Liver (tissue), 9 donors: ENCODE results near the gene SMARCA1. TPM values are rescaled to one million over a fixed set of nuclear protein-coding genes. Genes with fewer than 3 reads are reported as not detected.
"Not testable (repeated sequence)": the region's sequence is repeated elsewhere in the genome, so short reads cannot be mapped to it uniquely, and the experiment has no call there.

Source experiments
- DNase-seq: peaks from one replicate; pipeline ENCODE4 v3.0.0-alpha.2; 2017; ENCODE audit warnings: low spot score
- H3K27ac ChIP-seq, 2 donors: one replicate each; pipeline ENCODE4 v1.7.0; 2013; ENCODE audit warnings: inconsistent platforms in 2 of 2, low read length in 2 of 2, control low read depth in 1 of 2, low read depth in 1 of 2, mild to moderate bottlenecking in 1 of 2
- H3K27me3 ChIP-seq, 4 donors: one replicate each; pipeline versions ENCODE4 v1.6.1 to v1.7.0; 2013; ENCODE audit warnings: low read length in 3 of 4, inconsistent platforms in 1 of 4, mild to moderate bottlenecking in 1 of 4, moderate library complexity in 1 of 4; ENCODE audit not compliant: control insufficient read depth in 4 of 4, insufficient read depth in 4 of 4
- H3K36me3 ChIP-seq, 4 donors: one replicate each; pipeline versions ENCODE4 v1.6.1 to v1.7.0; 2013; ENCODE audit warnings: low read length in 3 of 4, mild to moderate bottlenecking in 3 of 4, low read depth in 1 of 4, moderate library complexity in 1 of 4; ENCODE audit not compliant: control insufficient read depth in 4 of 4, insufficient read depth in 3 of 4
- H3K4me1 ChIP-seq, 4 donors: one replicate each; pipeline versions ENCODE4 v1.6.1 to v1.7.0; 2013; ENCODE audit warnings: low read length in 3 of 4, mild to moderate bottlenecking in 3 of 4, moderate library complexity in 1 of 4; ENCODE audit not compliant: control insufficient read depth in 4 of 4, insufficient read depth in 4 of 4
- H3K4me3 ChIP-seq, 3 donors: one replicate each; pipeline versions ENCODE4 v1.6.1 to v1.7.0; 2013; ENCODE audit warnings: low read length in 3 of 3, control low read depth in 1 of 3, low read depth in 1 of 3, mild to moderate bottlenecking in 1 of 3
- H3K9ac ChIP-seq, 2 donors: one replicate each; pipeline ENCODE4 v1.7.0; 2013; ENCODE audit warnings: low read length in 2 of 2, mild to moderate bottlenecking in 2 of 2, moderate library complexity in 2 of 2, control low read depth in 1 of 2, low read depth in 1 of 2
- H3K9me3 ChIP-seq, 4 donors: one replicate each; pipeline versions ENCODE4 v1.6.1 to v1.7.0; 2013; ENCODE audit warnings: low read length in 3 of 4; ENCODE audit not compliant: control insufficient read depth in 4 of 4
- ATF3 ChIP-seq: IDR thresholded peaks from 2 replicates; pipeline ENCODE4 v1.6.1; 2016; ENCODE audit warnings: antibody characterized with exemption
- CTCF ChIP-seq: fragments of 150-350 bp; IDR thresholded peaks from 2 replicates; pipeline ENCODE4 v1.5.1; 2017; ENCODE audit warnings: improper control_type of control experiment, low read depth, low read length; ENCODE audit not compliant: missing input control
- EGR1 ChIP-seq, 2 donors: IDR thresholded peaks; 2 replicates each; pipeline ENCODE4 v1.6.1; 2016 to 2018; ENCODE audit warnings: antibody characterized with exemption in 2 of 2, low read depth in 2 of 2
- FOXA1 ChIP-seq: IDR thresholded peaks from 2 replicates; pipeline ENCODE4 v1.6.1; 2016; ENCODE audit warnings: antibody characterized with exemption
- FOXA2 ChIP-seq: IDR thresholded peaks from 2 replicates; pipeline ENCODE4 v1.6.1; 2016; ENCODE audit warnings: antibody characterized with exemption
- GABPA ChIP-seq, 2 donors: IDR thresholded peaks in 1 of 2; conservative IDR thresholded peaks in 1 of 2; 2 replicates each; pipeline ENCODE4 v1.6.1; 2016; ENCODE audit warnings: antibody characterized with exemption in 2 of 2, mild to moderate bottlenecking in 1 of 2, moderate library complexity in 1 of 2
- HNF4A ChIP-seq, 2 donors: conservative IDR thresholded peaks; 2 replicates each; pipeline ENCODE4 v1.6.1; 2016; ENCODE audit warnings: antibody characterized with exemption in 2 of 2, mild to moderate bottlenecking in 2 of 2
- JUND ChIP-seq, 2 donors: IDR thresholded peaks; 2 replicates each; pipeline ENCODE4 v1.6.1; 2016; ENCODE audit warnings: antibody characterized with exemption in 2 of 2
- MAX ChIP-seq: IDR thresholded peaks from 2 replicates; pipeline ENCODE4 v1.6.1; 2016; ENCODE audit warnings: antibody characterized with exemption
- NR2F2 ChIP-seq: IDR thresholded peaks from 2 replicates; pipeline ENCODE4 v1.6.1; 2016; ENCODE audit warnings: antibody characterized with exemption
- RAD21 ChIP-seq, 2 donors: IDR thresholded peaks; 2 replicates each; pipeline ENCODE4 v1.6.1; 2016; ENCODE audit warnings: antibody characterized with exemption in 2 of 2, mild to moderate bottlenecking in 2 of 2
- REST ChIP-seq: IDR thresholded peaks from 2 replicates; pipeline ENCODE4 v1.6.1; 2016; ENCODE audit warnings: antibody characterized with exemption, mild to moderate bottlenecking
- SP1 ChIP-seq: IDR thresholded peaks from 2 replicates; pipeline ENCODE4 v1.6.1; 2018; ENCODE audit warnings: antibody characterized with exemption, mild to moderate bottlenecking
- TAF1 ChIP-seq: conservative IDR thresholded peaks from 2 replicates; pipeline ENCODE4 v1.6.1; 2016; ENCODE audit warnings: antibody characterized with exemption, mild to moderate bottlenecking
- YY1 ChIP-seq: IDR thresholded peaks from 2 replicates; pipeline ENCODE4 v1.6.1; 2016; ENCODE audit warnings: antibody characterized with exemption, mild to moderate bottlenecking
- ZBTB33 ChIP-seq: IDR thresholded peaks from 2 replicates; pipeline ENCODE4 v1.6.1; 2016; ENCODE audit warnings: antibody characterized with exemption
- WGBS: extraction: QIAGEN DNeasy Blood & Tissue Kit; methylation state at CpG from one replicate; pipeline ENCODE4 v1.1.7; 2013; 5-methylcytosine and 5-hydroxymethylcytosine counted together
- polyA plus RNA-seq, 2 donors: library from polyadenylated mRNA; stranded (reverse) in 1 of 2; unstranded in 1 of 2; fragments of 200-250 nt in 1 of 2; fragments of >200 nt in 1 of 2; fragmentation: Nextera tagmentation in 1 of 2; extraction: Ambion mirVana in 1 of 2; gene quantifications; one replicate each; pipeline versions ENCODE4 v1.2.1 to v1.2.3, GENCODE V29; 2013 to 2015
- total RNA-seq, 2 donors: library from RNA; depleted of rRNA; stranded (reverse); fragments of >200 nt; gene quantifications; one replicate each; pipeline ENCODE4 v1.2.3, GENCODE V29; 2014
- donor health status: healthy.
- donor health status: healthy.
- donor health status: healthy.
- donor health status: healthy.
- donor health status: healthy.

Gene SMARCA1
- total and polyA plus RNA-seq, 4 donors, result 14.7 to 44.2 (median 23.9) TPM

GRCh38 chrX:129566073-129566472 lies 42.8 kb upstream of the SMARCA1 start:
- Histone ChIP-seq H3K27ac (no peak overlapping the region), H3K4me3 (no peak overlapping the region), H3K9ac (no peak overlapping the region), H3K4me1 (no peaks in the 10 kb centered on the region), H3K27me3 (no peaks in the 10 kb centered on the region), H3K9me3 (no peaks in the 10 kb centered on the region), H3K36me3 (peaks cover 4 to 27% (median 20%) of the 10 kb centered on the region in 4 donors)
- no peak for TF ChIP-seq RAD21 (IDR thresholded peaks at IDR 0.05)
- no peak for DNase-seq
- 35% methylated on average over 1 of the region's 1 CpG for WGBS

GRCh38 chrX:129565046-129565650 lies 41.9 kb upstream of the SMARCA1 start:
- 53% methylated on average over 3 of the region's 3 CpGs for WGBS
- no peaks in the 10 kb centered on the region for H3K27me3 ChIP-seq
- TF ChIP-seq HNF4A (conservative IDR thresholded peaks at IDR 0.05) (no peak), ZBTB33 (no peak), GABPA (IDR thresholded peaks at IDR 0.05 in 1 of 2, conservative IDR thresholded peaks at IDR 0.05 in 1 of 2) (no peak), EGR1 (IDR thresholded peaks at IDR 0.05; ENCODE audit: low read depth in 2 of 2) (no peak), YY1 (no peak), SP1 (no peak), MAX (no peak), FOXA2 (no peak), CTCF (no peak), TAF1 (no peak), NR2F2 (no peak), ATF3 (no peak), REST (no peak), FOXA1 (no peak), RAD21 (IDR thresholded peaks at IDR 0.05) (no peak), JUND (IDR thresholded peaks at IDR 0.05) (no peak)
- DNase-seq, result no peak
- H3K4me3 ChIP-seq, result no peak overlapping the region
- H3K9me3 ChIP-seq, result no peaks in the 10 kb centered on the region
- no peaks in the 10 kb centered on the region for H3K4me1 ChIP-seq
- peaks cover 4 to 29% (median 22%) of the 10 kb centered on the region in 4 donors for H3K36me3 ChIP-seq
- no peak overlapping the region for H3K9ac ChIP-seq
- no peak overlapping the region for H3K27ac ChIP-seq

GRCh38 chrX:129564345-129564744 lies 41.1 kb upstream of the SMARCA1 start:
- H3K36me3 ChIP-seq, result peaks cover 2 to 28% (median 22%) of the 10 kb centered on the region in 4 donors
- H3K9ac ChIP-seq, H3K27me3 ChIP-seq, H3K4me3 ChIP-seq, H3K27ac ChIP-seq, H3K9me3 ChIP-seq, DNase-seq, H3K4me1 ChIP-seq: not testable (repeated sequence)
- 94% methylated on average over 4 of the region's 5 CpGs for WGBS
